ENCODE results near the gene FPR2.
"Not testable (repeated sequence)": the region's sequence is repeated elsewhere in the genome, so short reads cannot be mapped to it uniquely, and the experiment has no call there.

Gene FPR2

DNA sequence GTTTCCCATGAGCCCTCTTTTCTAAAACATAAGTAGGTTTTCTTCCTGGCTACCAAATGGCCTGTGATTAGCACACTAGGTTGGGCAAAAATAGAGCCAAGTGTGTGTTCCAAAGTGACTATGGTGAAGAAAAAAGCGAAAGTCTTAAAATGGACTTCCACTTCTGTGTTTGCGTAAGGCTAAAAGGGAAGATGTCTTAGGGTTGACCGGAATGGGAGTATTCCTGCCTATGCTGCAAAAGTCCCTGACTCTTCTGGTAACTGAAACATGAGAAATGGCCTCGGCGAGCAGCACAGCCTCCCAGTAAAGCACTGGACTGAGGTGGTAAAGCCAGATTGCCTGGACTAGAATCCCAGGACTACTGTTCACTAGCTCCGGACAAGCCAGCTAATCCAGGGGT is 6.9 kb upstream of the FPR2 start:
- no peaks in the 10 kb centered on the region for H3K27me3 Mint-ChIP-seq
- no peaks in the 10 kb centered on the region for H3K36me3 Mint-ChIP-seq (ENCODE audit: low read depth)
- no peak overlapping the region for H3K4me3 Mint-ChIP-seq
- H3K27ac Mint-ChIP-seq, result no peak overlapping the region
- H3K9me3 Mint-ChIP-seq, result peaks cover 4% of the 10 kb centered on the region
- DNase-seq, result no peak
- no peak for ATAC-seq
- no peaks in the 10 kb centered on the region for H3K4me1 Mint-ChIP-seq

DNA sequence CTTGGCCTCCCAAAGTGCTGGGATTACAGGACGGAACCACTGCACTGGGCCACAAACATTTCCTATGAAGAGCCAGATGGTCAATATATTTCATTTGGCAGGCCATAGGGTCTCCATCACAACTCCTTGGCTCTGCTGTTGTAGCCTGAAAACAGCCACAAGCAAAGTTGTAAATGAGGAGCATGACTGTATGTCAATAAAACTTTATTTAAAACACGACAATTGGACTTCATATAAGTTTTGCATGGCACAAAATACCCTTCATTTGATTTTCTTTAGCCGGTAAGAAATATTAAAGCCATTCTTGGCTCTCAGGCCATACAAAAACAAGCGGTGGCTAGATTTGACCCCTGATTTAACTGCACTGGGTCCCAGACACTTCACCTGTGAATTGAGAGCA is 6.2 kb upstream of the FPR2 start:
- Mint-ChIP-seq H3K4me3 (no peak overlapping the region), H3K4me1 (no peaks in the 10 kb centered on the region), H3K27ac (no peak overlapping the region), H3K9me3 (peaks cover 4% of the 10 kb centered on the region), H3K27me3 (no peaks in the 10 kb centered on the region), H3K36me3 (ENCODE audit: low read depth) (no peaks in the 10 kb centered on the region)
- ATAC-seq (no peak), DNase-seq (no peak)

DNA sequence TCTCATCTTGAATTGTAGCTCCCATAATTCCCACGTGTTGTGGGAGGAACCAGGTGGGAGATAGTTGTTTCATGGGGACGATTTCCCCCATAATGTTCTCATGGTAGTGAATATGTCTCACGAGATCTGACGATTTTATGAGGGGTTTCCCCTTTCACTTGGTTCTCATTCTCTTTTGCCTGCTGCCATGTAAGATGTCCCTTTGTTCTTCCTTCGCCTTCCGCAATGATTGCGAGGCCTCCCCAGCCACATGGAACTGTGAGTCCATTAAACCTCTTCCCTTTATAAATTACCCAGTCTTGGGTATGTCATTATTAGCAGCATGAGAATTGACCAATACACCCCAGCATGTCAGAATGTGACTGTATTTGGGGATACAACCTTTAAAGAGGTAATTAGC is 5.4 kb upstream of the FPR2 start:
- H3K36me3 Mint-ChIP-seq (ENCODE audit: low read depth), result no peaks in the 10 kb centered on the region
- no peak for DNase-seq
- H3K4me1 Mint-ChIP-seq, result no peaks in the 10 kb centered on the region
- no peaks in the 10 kb centered on the region for H3K27me3 Mint-ChIP-seq
- ATAC-seq, result no peak
- H3K9me3 Mint-ChIP-seq, result peaks cover 4% of the 10 kb centered on the region
- no peak overlapping the region for H3K27ac Mint-ChIP-seq
- no peak overlapping the region for H3K4me3 Mint-ChIP-seq

DNA sequence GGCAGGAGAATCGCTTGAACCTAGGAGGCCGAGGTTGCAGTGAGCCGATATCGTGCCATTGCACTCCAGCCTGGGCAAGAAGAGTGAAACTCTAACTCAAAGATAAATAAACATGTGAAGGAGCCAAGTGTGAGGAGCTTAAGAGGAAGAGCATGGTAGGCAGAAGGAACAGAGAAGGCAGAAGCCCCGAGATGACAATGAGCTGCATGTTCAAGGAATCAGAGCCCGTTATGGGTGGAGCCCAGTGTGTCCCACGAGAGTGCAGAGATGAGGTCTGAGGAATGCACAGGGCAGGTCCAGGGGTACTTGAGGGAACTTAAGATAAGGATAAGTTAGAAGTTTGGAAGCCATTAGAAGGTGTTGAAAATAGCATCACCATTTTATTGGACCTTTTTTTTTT is 716 bp downstream of the FPR2 start:
- no peak for DNase-seq
- no peak overlapping the region for H3K4me3 Mint-ChIP-seq
- no peak overlapping the region for H3K27ac Mint-ChIP-seq
- H3K4me1 Mint-ChIP-seq, result peaks cover 2% of the 10 kb centered on the region
- H3K27me3 Mint-ChIP-seq, result peaks cover 34% of the 10 kb centered on the region
- peaks cover 1% of the 10 kb centered on the region for H3K36me3 Mint-ChIP-seq (ENCODE audit: low read depth)
- H3K9me3 Mint-ChIP-seq, result peaks cover 8% of the 10 kb centered on the region
- no peak for ATAC-seq

DNA sequence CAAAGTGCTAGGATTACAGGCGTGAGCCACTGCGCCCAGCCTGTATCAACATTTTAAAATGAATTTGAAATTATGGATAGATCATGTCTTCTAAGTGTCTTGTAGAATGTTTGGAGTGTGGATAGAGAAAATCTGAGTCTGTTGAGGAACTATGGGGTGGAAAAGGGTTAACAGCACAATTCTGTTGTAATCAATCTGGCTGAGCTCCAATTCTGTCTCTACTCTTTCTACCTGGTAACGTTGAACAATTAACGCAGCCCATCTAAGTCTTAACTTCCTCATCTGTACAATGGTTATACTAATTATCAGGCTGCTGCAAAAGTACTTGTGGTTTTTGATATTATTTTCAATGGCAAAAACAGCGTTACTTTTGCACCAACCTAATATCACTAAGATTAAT is 4.1 kb downstream of the FPR2 start:
- Mint-ChIP-seq H3K27ac (no peak overlapping the region), H3K4me1 (peaks cover 2% of the 10 kb centered on the region), H3K9me3 (peaks cover 8% of the 10 kb centered on the region), H3K4me3 (no peak overlapping the region), H3K27me3 (peaks cover 37% of the 10 kb centered on the region), H3K36me3 (ENCODE audit: low read depth) (peaks cover 1% of the 10 kb centered on the region)
- DNase-seq, result no peak
- no peak for ATAC-seq

DNA sequence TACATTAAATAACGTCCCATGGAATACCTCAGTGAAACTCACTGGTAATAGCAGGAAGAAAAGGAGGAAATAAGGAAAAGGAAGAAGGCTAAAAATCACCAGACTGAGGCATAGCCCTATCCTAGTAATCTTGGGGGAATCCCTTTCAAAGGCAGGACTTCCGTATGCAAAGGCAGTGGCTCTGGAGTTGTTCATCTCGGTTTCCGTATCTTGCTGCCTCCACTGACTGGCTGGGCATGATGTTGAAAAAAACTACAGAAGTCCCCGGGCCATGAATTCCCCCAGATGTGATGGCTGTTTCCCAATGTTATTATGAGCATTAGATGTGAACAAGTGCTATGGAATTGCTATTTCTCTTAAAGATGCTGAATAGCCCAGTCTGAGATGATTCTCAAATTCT is 5.5 kb downstream of the FPR2 start:
- peaks cover 42% of the 10 kb centered on the region for H3K27me3 Mint-ChIP-seq
- peaks cover 2% of the 10 kb centered on the region for H3K4me1 Mint-ChIP-seq
- ATAC-seq, result no peak
- H3K9me3 Mint-ChIP-seq, result peaks cover 8% of the 10 kb centered on the region
- DNase-seq, result no peak
- no peak overlapping the region for H3K4me3 Mint-ChIP-seq
- H3K36me3 Mint-ChIP-seq (ENCODE audit: low read depth), result peaks cover 1% of the 10 kb centered on the region
- H3K27ac Mint-ChIP-seq, result no peak overlapping the region

DNA sequence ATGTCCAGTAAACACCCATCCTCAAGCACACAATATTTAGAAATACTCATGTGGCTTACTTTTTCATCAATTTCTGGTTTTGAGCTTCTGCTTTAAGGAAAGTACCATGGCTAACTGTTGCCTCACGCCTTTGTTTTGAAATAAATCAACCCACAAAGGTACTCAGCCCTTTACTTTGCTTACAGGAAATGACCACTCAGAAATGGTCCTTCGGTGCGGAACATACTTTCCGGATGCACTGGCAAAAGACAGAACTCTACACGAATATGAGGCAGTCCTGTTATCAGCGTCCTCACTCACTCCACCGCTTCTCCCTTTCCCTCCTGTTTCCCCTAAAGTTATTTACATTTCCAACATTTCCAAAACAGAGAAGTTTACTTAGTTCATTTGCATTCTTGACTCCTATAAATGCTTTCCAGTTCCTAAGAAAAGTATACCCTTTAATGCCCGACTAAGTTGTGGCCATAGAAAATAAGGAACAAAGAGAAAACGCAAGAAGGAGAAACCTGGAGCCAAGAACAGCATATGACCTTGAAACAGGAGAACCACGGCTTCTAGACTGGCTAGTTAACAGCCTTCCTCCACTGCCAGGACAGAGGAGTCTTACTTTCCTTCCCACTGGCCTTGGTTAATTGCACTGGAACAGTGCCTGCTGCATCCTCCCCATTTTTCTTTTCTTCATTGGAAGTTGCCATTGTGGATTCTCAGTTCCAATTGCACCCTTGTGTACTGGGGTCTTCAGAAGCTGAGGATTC is 10.6 kb downstream of the FPR2 start:
- no peak for ATAC-seq
- Mint-ChIP-seq H3K4me1 (no peaks in the 10 kb centered on the region), H3K9me3 (no peaks in the 10 kb centered on the region), H3K36me3 (ENCODE audit: low read depth) (no peaks in the 10 kb centered on the region), H3K4me3 (no peak overlapping the region), H3K27ac (no peak overlapping the region), H3K27me3 (peaks cover 36% of the 10 kb centered on the region)
- DNase-seq, result no peak

DNA sequence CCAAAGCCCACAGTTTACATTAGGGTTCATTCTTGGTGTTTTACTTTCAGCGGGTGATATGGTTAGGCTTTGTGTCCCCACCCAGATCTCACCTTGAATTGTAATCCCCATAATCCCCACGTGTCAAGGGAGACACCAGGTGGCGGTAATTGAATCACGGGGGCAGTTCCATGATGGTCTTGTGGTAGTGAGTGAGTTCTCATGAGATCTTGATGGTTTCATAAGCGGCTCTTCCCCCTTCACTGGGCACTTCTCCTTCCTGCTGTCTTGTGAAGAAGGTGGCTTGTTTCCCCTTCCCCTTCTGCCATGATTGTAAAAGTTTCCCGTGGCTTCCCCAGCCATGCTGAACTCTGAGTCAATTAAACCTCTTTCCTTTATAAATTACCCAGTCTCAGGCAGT is 12.0 kb downstream of the FPR2 start:
- DNase-seq (no peak), ATAC-seq (no peak)
- Mint-ChIP-seq H3K27ac (no peak overlapping the region), H3K36me3 (ENCODE audit: low read depth) (no peaks in the 10 kb centered on the region), H3K9me3 (no peaks in the 10 kb centered on the region), H3K4me3 (no peak overlapping the region), H3K27me3 (peaks cover 45% of the 10 kb centered on the region), H3K4me1 (no peaks in the 10 kb centered on the region)

DNA sequence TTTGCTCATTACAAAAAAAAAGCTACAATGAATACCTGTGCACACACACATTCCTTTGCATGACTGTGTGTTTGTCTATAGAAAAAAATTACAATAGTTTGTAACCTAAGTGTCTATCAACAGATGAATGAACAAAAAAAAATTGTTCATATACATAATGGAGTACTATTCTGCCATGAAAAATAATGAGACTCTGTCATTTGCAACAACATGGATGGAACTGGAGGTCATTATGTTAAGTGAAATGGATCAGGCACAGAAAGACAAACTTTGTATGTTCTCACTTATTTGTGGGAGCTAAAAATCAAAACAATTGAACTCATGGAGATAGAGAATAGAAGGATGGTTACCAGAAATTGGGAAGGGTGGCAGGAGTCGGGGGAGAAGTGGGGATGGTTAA is 15.6 kb downstream of the FPR2 start:
- not testable (repeated sequence) for H3K4me1 Mint-ChIP-seq; DNase-seq; H3K4me3 Mint-ChIP-seq; H3K36me3 Mint-ChIP-seq (ENCODE audit: low read depth); ATAC-seq; H3K27ac Mint-ChIP-seq; H3K9me3 Mint-ChIP-seq
- peaks cover 56% of the 10 kb centered on the region for H3K27me3 Mint-ChIP-seq

DNA sequence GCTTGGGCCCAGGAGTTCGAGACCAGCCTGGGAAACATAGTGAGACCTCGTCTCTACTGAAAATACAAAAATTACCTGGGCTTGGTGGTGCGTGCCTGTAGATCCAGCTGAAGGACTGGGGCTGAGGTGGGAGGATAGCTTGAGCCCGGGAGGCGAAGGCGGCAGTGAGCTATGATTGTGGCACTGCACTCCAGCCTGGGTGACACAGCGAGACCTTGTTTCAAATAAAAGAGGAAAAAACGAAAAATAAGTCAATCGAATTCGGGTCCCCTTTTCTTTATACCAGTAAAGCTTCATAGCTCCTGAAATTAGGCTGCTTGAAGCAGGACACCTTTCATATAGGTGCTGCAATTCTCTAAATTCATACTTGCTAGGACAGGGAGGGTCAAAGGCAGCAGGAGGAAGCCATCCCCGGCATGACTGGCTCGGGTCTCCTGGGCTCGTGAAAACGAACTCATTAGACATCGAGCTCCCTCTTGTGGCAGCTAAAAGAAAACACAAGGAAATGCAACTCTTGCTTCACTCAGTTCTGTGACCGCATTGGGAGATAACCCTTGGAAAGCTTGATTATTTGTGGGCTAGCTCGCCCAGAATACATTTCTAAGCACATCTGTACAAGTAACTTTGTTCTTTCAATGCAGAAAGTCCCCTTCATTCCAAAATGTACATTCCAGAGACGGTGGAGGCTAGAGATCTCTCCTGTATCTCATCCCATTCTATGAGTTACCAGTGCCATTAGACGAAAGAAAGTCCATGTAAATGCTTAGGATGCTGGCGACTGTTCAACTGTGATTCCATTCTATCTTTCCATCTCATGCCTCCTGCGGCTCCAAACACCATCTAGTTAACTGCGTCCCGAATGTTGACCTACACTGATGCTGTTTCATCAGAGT is 16.8 kb downstream of the FPR2 start:
- no peaks in the 10 kb centered on the region for H3K4me1 Mint-ChIP-seq
- DNase-seq (peak; percentile 29), ATAC-seq (no peak)
- no peaks in the 10 kb centered on the region for H3K36me3 Mint-ChIP-seq (ENCODE audit: low read depth)
- H3K27ac Mint-ChIP-seq, result no peak overlapping the region
- no peaks in the 10 kb centered on the region for H3K9me3 Mint-ChIP-seq
- H3K27me3 Mint-ChIP-seq, result peaks cover 57% of the 10 kb centered on the region
- H3K4me3 Mint-ChIP-seq, result no peak overlapping the region

DNA sequence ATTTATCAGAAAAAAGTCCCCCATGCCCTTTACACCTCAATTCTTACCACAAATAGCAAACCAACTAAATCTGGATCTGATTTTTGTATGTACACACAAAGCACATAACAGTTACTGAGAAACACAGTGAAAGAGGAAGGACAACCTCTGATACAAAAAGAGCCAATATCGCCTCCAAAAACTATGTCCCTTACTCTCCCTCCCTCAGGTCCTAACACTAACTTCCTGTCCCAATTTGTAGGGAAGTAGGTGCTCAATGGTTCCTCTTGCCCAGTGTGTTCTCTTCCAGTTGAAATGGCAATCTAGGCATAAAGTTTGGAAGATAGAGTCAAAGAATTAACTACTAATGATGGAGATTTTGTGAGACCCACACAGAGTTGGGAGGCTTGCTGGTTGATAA is 18.2 kb downstream of the FPR2 start:
- Mint-ChIP-seq H3K4me1 (no peaks in the 10 kb centered on the region), H3K27ac (no peak overlapping the region)

DNA sequence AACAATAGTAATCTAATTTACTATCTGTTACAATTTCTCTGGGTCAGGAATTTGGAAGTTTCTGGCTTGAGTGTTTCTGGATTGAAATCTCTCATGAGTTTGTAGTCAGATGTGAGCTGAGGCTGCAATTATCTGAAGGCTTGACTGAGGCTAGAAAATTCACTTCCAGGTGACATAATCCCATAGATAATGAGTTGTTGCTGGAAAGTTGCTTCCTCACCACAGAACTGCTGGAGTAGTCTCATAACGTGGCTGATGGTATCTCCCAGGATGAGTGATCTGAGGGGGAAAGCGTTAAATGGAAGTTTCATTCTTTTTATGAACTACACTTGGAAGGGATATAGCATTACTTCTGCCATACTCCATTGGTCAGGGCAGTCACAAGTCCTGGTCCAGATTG is 18.7 kb downstream of the FPR2 start:
- H3K4me1 Mint-ChIP-seq, result no peaks in the 10 kb centered on the region
- H3K27me3 Mint-ChIP-seq, result peaks cover 51% of the 10 kb centered on the region

More for the DNA sequence above, 18.2 kb downstream of the FPR2 start:
- no peak for DNase-seq
- ATAC-seq, result no peak
- H3K36me3 Mint-ChIP-seq (ENCODE audit: low read depth), result no peaks in the 10 kb centered on the region
- no peak overlapping the region for H3K4me3 Mint-ChIP-seq
- no peaks in the 10 kb centered on the region for H3K9me3 Mint-ChIP-seq
- H3K27me3 Mint-ChIP-seq, result peaks cover 53% of the 10 kb centered on the region

DNA sequence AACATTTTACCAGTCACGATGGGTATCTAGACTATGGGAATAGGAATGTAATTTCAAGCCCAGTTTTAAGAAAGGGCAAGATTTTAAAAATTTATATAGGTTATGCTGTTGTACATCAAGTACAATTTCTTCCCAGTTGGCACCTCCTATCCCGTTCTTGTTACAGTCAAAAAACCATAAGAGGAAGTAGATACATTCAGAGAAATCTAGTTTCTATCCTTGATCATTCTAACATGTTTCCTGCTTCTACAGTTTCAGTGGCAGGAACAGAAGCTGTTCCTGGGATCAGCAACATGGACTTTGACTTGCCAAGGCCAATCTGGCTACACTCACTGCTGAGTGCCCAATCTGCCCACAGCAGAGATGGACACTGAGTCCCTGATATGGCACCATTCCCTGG is 19.3 kb downstream of the FPR2 start:
- Mint-ChIP-seq H3K4me3 (no peak overlapping the region), H3K27ac (no peak overlapping the region), H3K4me1 (no peaks in the 10 kb centered on the region), H3K36me3 (ENCODE audit: low read depth) (no peaks in the 10 kb centered on the region), H3K9me3 (no peaks in the 10 kb centered on the region), H3K27me3 (peaks cover 47% of the 10 kb centered on the region)
- DNase-seq (no peak), ATAC-seq (no peak)

More for the DNA sequence above, 18.7 kb downstream of the FPR2 start:
- no peaks in the 10 kb centered on the region for H3K9me3 Mint-ChIP-seq
- no peak overlapping the region for H3K27ac Mint-ChIP-seq
- no peaks in the 10 kb centered on the region for H3K36me3 Mint-ChIP-seq (ENCODE audit: low read depth)
- ATAC-seq (no peak), DNase-seq (no peak)
- H3K4me3 Mint-ChIP-seq, result no peak overlapping the region

DNA sequence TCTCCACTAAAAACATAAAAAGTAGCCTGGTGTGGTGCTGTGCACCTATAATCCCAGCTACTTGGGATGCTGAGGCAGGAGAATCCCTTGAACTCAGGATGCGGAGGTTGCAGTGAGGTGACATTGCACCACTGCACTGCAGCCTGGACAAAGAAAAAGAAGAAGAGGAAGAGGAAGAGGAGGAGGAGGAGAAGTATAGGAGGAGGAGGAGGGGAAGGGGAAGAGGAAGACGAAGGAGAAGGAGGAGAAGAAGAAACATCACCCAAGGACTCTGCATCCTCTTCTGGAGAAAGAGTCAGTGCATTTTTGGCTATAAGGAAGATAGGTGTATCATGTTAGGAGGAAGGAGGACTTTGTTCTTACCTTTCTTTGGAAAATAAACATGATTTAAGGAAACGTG is 21.0 kb downstream of the FPR2 start:
- no peak for DNase-seq
- peaks cover 2% of the 10 kb centered on the region for H3K4me1 Mint-ChIP-seq
- no peak overlapping the region for H3K27ac Mint-ChIP-seq
- no peak for ATAC-seq
- no peak overlapping the region for H3K4me3 Mint-ChIP-seq
- no peaks in the 10 kb centered on the region for H3K36me3 Mint-ChIP-seq (ENCODE audit: low read depth)
- peaks cover 33% of the 10 kb centered on the region for H3K27me3 Mint-ChIP-seq
- no peaks in the 10 kb centered on the region for H3K9me3 Mint-ChIP-seq

DNA sequence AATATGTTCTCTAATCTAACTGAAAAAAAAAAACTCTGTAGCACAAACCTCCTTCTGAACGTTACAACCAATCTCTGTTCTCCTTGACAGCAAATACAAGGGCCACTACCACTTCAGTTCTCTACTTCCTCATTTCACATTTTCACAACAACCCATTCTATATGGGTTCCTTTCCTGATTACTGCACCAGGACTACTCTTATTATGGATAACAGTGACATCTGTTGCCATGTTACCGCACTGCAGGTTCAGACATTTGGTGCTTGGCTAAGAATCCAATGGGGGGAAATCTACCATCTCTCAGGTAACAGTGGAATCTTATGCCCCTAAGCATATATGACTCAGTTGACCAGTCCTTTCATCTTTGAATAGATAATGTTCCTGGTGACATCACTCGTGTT is 22.4 kb downstream of the FPR2 start:
- H3K36me3 Mint-ChIP-seq (ENCODE audit: low read depth), result no peaks in the 10 kb centered on the region
- H3K4me3 Mint-ChIP-seq, result no peak overlapping the region
- peaks cover 27% of the 10 kb centered on the region for H3K27me3 Mint-ChIP-seq
- ATAC-seq, result peak; percentile 41
- no peak overlapping the region for H3K27ac Mint-ChIP-seq
- DNase-seq, result no peak
- H3K4me1 Mint-ChIP-seq, result peaks cover 2% of the 10 kb centered on the region
- peaks cover 4% of the 10 kb centered on the region for H3K9me3 Mint-ChIP-seq
